Subcutaneous abdominal adipose tissue (tissue), 5 donors: Measurements from ENCODE around the gene SPHK1.
"Not testable (repeated sequence)": the region's sequence is repeated elsewhere in the genome, so short reads cannot be mapped to it uniquely, and the experiment has no call there.

Experiments
- H3K27ac ChIP-seq: one replicate; pipeline ENCODE4 v1.7.0; 2013; ENCODE audit warnings: low read depth, mild to moderate bottlenecking, inconsistent platforms, low read length, moderate library complexity
- H3K27me3 ChIP-seq, 5 donors: one replicate each; pipeline ENCODE4 v1.7.0; 2013; ENCODE audit warnings: low read length in 5 of 5, inconsistent platforms in 1 of 5; ENCODE audit not compliant: control insufficient read depth in 5 of 5, insufficient read depth in 4 of 5
- H3K36me3 ChIP-seq, 5 donors: one replicate each; pipeline ENCODE4 v1.7.0; 2013; ENCODE audit warnings: low read length in 5 of 5; ENCODE audit not compliant: control insufficient read depth in 5 of 5, insufficient read depth in 5 of 5
- H3K4me1 ChIP-seq, 5 donors: one replicate each; pipeline ENCODE4 v1.7.0; 2013; ENCODE audit warnings: low read length in 5 of 5, mild to moderate bottlenecking in 3 of 5, moderate library complexity in 1 of 5; ENCODE audit not compliant: control insufficient read depth in 5 of 5, insufficient read depth in 5 of 5
- H3K4me3 ChIP-seq, 5 donors: one replicate each; pipeline ENCODE4 v1.7.0; 2013; ENCODE audit warnings: low read length in 5 of 5, low read depth in 1 of 5
- H3K9ac ChIP-seq, 5 donors: one replicate each; pipeline ENCODE4 v1.7.0; 2013; ENCODE audit warnings: low read length in 5 of 5, mild to moderate bottlenecking in 4 of 5, moderate library complexity in 3 of 5
- H3K9me3 ChIP-seq, 5 donors: one replicate each; pipeline ENCODE4 v1.7.0; 2013; ENCODE audit warnings: low read length in 5 of 5; ENCODE audit not compliant: control insufficient read depth in 5 of 5
- donor health status: healthy.
- donor health status: healthy.
- donor health status: healthy.
- donor health status: healthy.
- donor health status: healthy.

Gene SPHK1, protein sequence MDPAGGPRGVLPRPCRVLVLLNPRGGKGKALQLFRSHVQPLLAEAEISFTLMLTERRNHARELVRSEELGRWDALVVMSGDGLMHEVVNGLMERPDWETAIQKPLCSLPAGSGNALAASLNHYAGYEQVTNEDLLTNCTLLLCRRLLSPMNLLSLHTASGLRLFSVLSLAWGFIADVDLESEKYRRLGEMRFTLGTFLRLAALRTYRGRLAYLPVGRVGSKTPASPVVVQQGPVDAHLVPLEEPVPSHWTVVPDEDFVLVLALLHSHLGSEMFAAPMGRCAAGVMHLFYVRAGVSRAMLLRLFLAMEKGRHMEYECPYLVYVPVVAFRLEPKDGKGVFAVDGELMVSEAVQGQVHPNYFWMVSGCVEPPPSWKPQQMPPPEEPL

DNA sequence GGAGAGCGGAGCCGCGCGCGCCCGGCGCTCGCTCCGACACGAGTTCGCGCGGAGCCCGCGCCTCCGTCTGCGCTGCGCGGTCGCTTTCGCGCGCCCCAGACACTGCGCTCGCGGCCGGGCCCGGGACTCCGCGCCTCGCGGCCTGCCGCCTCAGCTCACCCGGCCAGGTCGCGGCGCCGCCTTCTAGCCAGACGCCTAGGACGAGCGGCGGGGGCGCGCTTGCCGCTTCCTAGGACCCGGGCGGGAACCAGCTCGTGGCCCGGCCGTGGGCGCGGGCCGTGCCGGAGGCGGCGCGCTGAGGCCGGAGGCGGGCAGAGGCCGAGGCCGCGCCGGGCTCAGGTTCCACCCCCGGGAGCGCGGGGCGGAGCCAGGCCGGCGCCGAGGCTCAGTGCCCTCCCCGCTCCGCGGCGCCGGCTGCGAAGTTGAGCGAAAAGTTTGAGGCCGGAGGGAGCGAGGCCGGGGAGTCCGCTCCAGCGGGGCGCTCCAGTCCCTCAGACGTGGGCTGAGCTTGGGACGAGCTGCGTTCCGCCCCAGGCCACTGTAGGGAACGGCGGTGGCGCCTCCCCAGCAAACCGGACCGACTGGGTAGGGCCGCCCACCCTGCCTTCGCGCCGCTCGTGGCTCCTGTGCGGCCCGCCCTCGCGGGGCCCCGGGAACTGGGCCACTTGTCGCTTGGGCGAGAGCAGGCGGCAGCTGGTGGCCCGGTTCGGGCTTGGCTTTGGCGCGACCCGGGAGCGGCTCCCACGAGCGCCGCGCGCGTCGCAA, at the start of gene SPHK1:
Gene SPHK1 (plus strand): TSS at position 388 of the 765 bp plus-strand sequence. CDS start 1,036 bp downstream, outside the sequence.
- H3K4me1 ChIP-seq, result peaks cover 6 to 53% (median 40%) of the 10 kb centered on the region in 5 donors
- H3K4me3 ChIP-seq, result peak within 1 kb of the TSS; percentile 65 to 77 (median 74)
- peak within 1 kb of the TSS; percentile 38 to 78 (median 72) for H3K9ac ChIP-seq
- H3K27me3 ChIP-seq, result peaks cover 0 to 15% (median 0%) of the 10 kb centered on the region in 5 donors
- H3K9me3 ChIP-seq, result no peaks in the 10 kb centered on the region
- peak within 1 kb of the TSS; percentile 46 for H3K27ac ChIP-seq
- no peaks in the 10 kb centered on the region for H3K36me3 ChIP-seq

DNA sequence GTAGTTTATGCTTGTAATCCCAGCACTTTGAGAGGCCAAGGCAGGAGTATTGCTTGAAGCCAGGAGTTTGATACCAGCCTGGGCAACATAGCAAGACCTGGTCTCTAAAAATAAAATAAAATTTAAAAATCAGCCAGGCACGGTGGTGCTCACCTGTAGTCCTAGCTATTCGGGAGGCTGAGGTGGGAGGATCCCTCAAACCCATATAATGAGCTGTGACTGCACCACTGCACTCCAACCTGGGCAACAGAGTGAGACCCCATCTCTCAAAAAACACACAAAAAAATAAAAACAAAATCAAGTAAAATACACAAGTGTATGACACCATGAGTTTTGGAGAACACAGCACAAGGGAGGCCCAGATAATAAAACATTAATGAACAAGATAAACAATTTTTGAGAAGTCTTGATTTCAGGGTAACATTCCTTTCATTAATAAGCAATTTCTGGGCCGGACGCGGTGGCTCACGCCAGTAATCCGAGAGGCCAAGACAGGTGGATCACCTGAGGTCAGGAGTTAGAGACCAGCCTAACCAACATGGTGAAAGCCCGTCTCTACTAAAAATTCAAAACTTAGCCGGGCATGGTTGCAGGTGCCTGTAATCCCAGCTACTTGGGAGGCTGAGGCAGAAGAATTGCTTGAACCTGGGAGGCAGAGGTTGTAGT, 48.6 kb upstream of the SPHK1 start:
- Histone ChIP-seq H3K27ac (no peak overlapping the region), H3K36me3 (peaks cover 9 to 17% (median 12%) of the 10 kb centered on the region in 5 donors), H3K4me3 (no peak overlapping the region), H3K4me1 (peaks cover 0 to 8% (median 0%) of the 10 kb centered on the region in 5 donors), H3K9ac (no peak overlapping the region), H3K9me3 (no peaks in the 10 kb centered on the region), H3K27me3 (no peaks in the 10 kb centered on the region)

DNA sequence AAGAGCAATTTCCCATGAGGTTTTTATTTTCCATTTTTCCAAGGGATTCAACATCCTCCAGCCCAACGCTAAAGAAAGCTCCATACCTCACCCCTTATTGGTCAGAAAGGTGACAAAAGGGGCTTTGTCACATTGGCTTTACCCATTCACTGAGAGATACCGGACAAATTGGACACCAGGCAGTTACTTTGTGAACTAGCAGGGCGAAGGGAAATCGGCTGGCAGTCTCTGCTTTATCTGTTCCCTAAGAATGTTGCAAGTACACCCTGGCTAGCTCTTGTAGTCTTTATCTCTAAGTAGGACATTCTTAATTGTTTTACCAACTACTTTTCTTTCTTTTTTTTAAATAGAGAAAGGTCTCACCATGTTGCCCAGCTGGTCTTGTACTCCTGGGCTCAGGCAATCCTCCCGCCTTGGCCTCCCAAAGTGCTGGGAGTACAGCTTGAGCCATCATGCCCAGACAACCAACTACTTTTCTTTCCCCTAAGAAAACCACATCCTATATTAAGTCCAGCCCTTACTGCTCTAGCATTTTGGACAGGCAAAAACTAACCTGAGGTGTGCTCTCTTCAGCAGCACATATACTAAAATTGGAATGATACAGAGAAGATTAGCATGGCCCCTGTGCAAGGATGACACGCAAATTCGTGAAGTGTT, 47.5 kb upstream of the SPHK1 start:
- Histone ChIP-seq H3K4me1 (peaks cover 0 to 8% (median 0%) of the 10 kb centered on the region in 5 donors), H3K9me3 (no peaks in the 10 kb centered on the region), H3K36me3 (peaks cover 4 to 14% (median 9%) of the 10 kb centered on the region in 5 donors), H3K27me3 (no peaks in the 10 kb centered on the region), H3K27ac (no peak overlapping the region), H3K4me3 (no peak overlapping the region), H3K9ac (no peak overlapping the region)

DNA sequence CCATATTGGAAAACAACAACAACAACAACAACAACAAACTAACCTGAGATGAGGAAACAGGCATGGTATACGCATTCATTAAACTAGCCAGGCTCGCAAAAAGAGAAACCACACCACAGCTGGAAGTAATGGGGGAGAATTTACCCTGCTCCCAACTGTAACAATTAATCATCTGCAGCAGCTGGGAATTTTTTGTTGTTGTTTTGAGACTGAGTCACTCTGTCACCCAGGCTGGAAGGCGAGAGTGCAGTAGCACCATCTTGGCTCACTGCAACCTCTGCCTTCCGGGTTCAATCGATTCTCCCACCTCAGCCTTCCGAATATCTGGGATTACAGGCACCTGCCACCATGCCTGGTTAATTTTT, 47.0 kb upstream of the SPHK1 start:
- H3K27me3 ChIP-seq, result no peaks in the 10 kb centered on the region
- no peak overlapping the region for H3K27ac ChIP-seq
- no peak overlapping the region for H3K9ac ChIP-seq

DNA sequence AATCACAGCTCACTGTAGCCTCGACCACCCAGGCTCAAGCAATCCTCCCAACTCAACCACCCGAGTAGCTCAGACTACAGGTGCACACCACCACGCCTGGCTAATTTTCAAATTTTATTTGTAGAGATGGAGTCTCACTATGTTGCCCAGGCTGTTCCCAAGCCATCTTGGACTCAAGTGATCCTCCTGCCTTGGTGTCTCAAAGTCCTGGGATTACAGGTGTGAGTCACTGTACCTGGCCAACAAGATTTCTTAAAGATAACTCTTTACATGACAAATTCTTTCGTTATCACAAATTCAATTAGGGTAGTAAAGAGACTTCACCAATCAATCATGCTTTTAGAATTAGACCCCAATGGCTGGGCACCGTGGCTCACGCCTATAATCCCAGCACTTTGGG, 43.1 kb upstream of the SPHK1 start:
- H3K4me3 ChIP-seq, result no peak overlapping the region
- H3K9me3 ChIP-seq, result no peaks in the 10 kb centered on the region
- H3K27ac ChIP-seq, result no peak overlapping the region
- H3K27me3 ChIP-seq, result no peaks in the 10 kb centered on the region
- no peaks in the 10 kb centered on the region for H3K4me1 ChIP-seq
- no peak overlapping the region for H3K9ac ChIP-seq
- H3K36me3 ChIP-seq, result peaks cover 6 to 44% (median 32%) of the 10 kb centered on the region in 5 donors

More for the DNA sequence above, 47.0 kb upstream of the SPHK1 start:
- Histone ChIP-seq H3K9me3 (no peaks in the 10 kb centered on the region), H3K36me3 (peaks cover 6 to 16% (median 11%) of the 10 kb centered on the region in 5 donors), H3K4me3 (no peak overlapping the region), H3K4me1 (peaks cover 0 to 8% (median 0%) of the 10 kb centered on the region in 5 donors)

DNA sequence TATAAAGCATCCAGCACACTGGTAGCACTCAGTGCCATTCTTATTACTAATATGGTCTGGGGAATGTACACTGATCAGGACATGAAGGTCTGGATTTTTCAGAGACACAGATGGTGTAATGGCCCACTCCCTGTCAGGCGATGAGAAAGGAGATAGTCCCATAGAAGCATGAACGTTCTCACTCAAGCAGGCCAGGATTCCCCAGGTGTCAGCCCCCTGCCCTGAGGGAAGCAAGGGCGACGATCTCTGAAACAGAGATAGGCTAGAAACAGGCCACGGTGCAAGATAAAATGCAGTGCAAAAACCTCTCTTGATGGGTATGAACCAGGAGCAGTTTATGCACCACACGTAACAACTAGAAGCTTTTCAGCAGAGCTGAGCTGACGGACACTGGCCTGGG, 41.3 kb upstream of the SPHK1 start:
- Histone ChIP-seq H3K36me3 (peaks cover 6 to 59% (median 41%) of the 10 kb centered on the region in 5 donors), H3K9me3 (no peaks in the 10 kb centered on the region), H3K27ac (no peak overlapping the region), H3K27me3 (no peaks in the 10 kb centered on the region), H3K9ac (no peak overlapping the region), H3K4me3 (no peak overlapping the region), H3K4me1 (no peaks in the 10 kb centered on the region)

DNA sequence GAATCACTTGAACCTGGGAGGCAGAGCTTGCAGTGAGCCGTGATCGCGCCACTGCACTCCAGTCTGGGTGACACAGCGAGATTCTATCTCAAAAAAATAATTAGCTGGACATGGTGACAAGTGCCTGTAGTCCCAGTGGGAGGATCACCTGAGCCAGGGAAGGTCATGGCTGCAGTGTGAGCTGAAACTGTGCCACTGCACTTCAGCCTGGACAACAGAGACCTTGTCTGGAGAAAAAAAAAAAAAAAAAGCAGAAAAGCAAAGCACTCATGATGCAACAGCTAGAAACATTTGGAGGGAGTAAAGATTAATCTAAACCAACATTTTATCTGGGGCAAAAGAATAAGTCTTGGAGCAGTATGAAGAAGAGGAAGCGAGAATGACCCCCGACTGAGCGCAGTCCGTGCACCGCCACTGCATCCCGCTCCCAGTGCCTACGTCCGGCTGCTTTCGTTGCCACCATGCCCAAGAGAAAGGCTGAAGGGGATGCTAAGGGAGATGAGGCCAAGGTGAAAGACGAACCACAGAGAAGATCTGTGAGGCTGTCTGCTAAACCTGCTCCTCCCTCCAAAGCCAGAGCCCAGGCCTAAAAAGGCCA, 38.9 kb upstream of the SPHK1 start:
- no peak overlapping the region for H3K4me3 ChIP-seq
- H3K9ac ChIP-seq, result no peak overlapping the region
- H3K36me3 ChIP-seq, result peaks cover 3 to 55% (median 41%) of the 10 kb centered on the region in 5 donors
- H3K27me3 ChIP-seq, result no peaks in the 10 kb centered on the region
- no peak overlapping the region for H3K27ac ChIP-seq
- H3K4me1 ChIP-seq, result no peaks in the 10 kb centered on the region
- no peaks in the 10 kb centered on the region for H3K9me3 ChIP-seq

DNA sequence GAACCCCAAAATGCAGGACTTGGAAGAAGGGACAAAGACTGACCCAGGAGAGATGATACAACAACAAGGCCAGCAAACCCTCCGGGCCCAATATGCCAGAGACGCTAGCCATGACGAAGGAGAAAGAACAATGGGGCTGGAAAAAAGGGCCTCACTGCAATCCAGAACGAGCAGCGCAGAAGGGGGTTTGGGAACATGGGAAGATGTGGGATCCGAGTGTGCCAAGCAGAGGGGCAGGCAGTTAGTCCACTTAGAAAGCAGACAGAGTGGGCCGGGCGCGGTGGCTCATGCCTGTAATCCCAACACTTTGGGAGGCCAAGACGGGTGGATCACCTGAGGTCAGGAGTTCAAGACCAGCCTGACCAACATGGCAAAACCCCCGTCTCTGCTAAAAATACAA, 37.5 kb upstream of the SPHK1 start:
- not testable (repeated sequence) for H3K4me3 ChIP-seq, H3K9me3 ChIP-seq, H3K4me1 ChIP-seq, H3K27ac ChIP-seq, H3K9ac ChIP-seq, H3K27me3 ChIP-seq
- peaks cover 2 to 47% (median 37%) of the 10 kb centered on the region in 5 donors for H3K36me3 ChIP-seq

DNA sequence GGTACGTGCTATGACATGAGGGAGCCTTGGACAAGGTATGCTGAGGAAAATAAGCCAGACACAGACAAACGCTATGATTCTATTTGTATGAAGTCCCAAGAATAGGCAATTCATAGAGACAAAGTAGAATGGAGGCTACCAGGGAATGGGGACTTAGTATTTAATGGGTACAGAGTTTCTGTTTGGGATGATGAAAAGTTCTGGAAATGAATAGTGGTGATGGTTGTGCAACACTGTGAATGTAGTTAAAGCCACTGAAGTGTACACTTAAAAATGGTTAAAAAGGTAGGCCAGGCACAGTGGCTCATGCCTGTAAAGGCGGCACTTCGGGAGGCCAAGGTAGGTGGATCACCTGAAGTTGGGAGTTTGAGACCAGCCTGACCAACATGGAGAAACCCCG, 33.9 kb upstream of the SPHK1 start:
- H3K4me3 ChIP-seq, result no peak overlapping the region
- no peak overlapping the region for H3K9ac ChIP-seq
- H3K9me3 ChIP-seq, result no peaks in the 10 kb centered on the region
- H3K36me3 ChIP-seq, result peaks cover 0 to 24% (median 18%) of the 10 kb centered on the region in 5 donors
- H3K27me3 ChIP-seq, result no peaks in the 10 kb centered on the region
- no peak overlapping the region for H3K27ac ChIP-seq
- peaks cover 3 to 21% (median 18%) of the 10 kb centered on the region in 5 donors for H3K4me1 ChIP-seq
